Fibroblast of villous mesenchyme (primary cell): Measurements from ENCODE around the gene CACNA1G. TPM values are rescaled to one million over a fixed set of nuclear protein-coding genes. Genes with fewer than 3 reads are reported as not detected.

Experiments used
- DNase-seq: peaks from one replicate; pipeline ENCODE4 v3.0.0-alpha.2; 2010; ENCODE audit warnings: low read depth
- H3K4me3 ChIP-seq: 2 replicates; pipeline ENCODE4 v1.5.1; 2011; ENCODE audit warnings: low read depth, mild to moderate bottlenecking, low read length
- CTCF ChIP-seq: IDR thresholded peaks from 2 replicates; pipeline ENCODE4 v1.5.1; 2012; ENCODE audit warnings: low read depth, mild to moderate bottlenecking, low read length; ENCODE audit not compliant: insufficient read depth
- total RNA-seq: library from RNA; depleted of rRNA; stranded (reverse); fragments of >200 nt; gene quantifications from 2 replicates; pipeline ENCODE4 v1.2.3, GENCODE V29; 2012

Gene CACNA1G
- total RNA-seq, 1 donor: 0.43 TPM

GRCh38 chr17:50596191-50597037, 35.9 kb downstream of the CACNA1G start:
- H3K4me3 ChIP-seq: no peak overlapping the region
- TF ChIP-seq CTCF: peak; percentile 35
- peak; percentile 7 for DNase-seq

GRCh38 chr17:50598487-50598886, 38.0 kb downstream of the CACNA1G start:
- no peak for DNase-seq
- H3K4me3 ChIP-seq: no peak overlapping the region
- TF ChIP-seq CTCF: no peak

GRCh38 chr17:50599606-50600005, 39.1 kb downstream of the CACNA1G start:
- no peak for TF ChIP-seq CTCF
- no peak for DNase-seq
- no peak overlapping the region for H3K4me3 ChIP-seq

- DNase-seq: no peak
- TF ChIP-seq CTCF: no peak
- no peak overlapping the region for H3K4me3 ChIP-seq
Observed at GRCh38 chr17:50601823-50602375, 41.4 kb downstream of the CACNA1G start.

GRCh38 chr17:50602836-50603235, 42.3 kb downstream of the CACNA1G start:
- H3K4me3 ChIP-seq: no peak overlapping the region
- no peak for TF ChIP-seq CTCF
- no peak for DNase-seq

GRCh38 chr17:50603340-50603739, 42.8 kb downstream of the CACNA1G start:
- H3K4me3 ChIP-seq: no peak overlapping the region
- no peak for TF ChIP-seq CTCF
- no peak for DNase-seq

GRCh38 chr17:50604513-50604912, 44.0 kb downstream of the CACNA1G start:
- no peak overlapping the region for H3K4me3 ChIP-seq
- DNase-seq: peak; percentile 68

More at GRCh38 chr17:50604513-50604912, 44.0 kb downstream of the CACNA1G start:
- TF ChIP-seq CTCF: no peak
